MM.1S (cell line): ENCODE results near the gene MAP3K5.

Source experiments
- DNase-seq: peaks from one replicate; pipeline ENCODE4 v3.0.0-alpha.2; 2015
- H2AFZ ChIP-seq: fragments of 300-600 bp; sonication (generic); 2 replicates; pipeline ENCODE4 v1.6.0; 2016; ENCODE audit warnings: antibody characterized with exemption, low read length
- H3F3A ChIP-seq: fragments of 300-600 bp; sonication (generic); 2 replicates; pipeline ENCODE4 v1.6.1; 2016; ENCODE audit warnings: mild to moderate bottlenecking, antibody characterized with exemption, low read length, moderate library complexity, mixed read lengths; ENCODE audit not compliant: insufficient read depth
- H3K27ac ChIP-seq: fragments of 300-600 bp; sonication (generic); 2 replicates; pipeline ENCODE4 v1.5.1; 2016; ENCODE audit warnings: mild to moderate bottlenecking, low read length
- H3K27me3 ChIP-seq: fragments of 300-600 bp; sonication (generic); replicated peaks from 2 replicates; pipeline ENCODE4 v1.6.0; 2016; ENCODE audit warnings: low read length; ENCODE audit not compliant: insufficient read depth
- H3K36me3 ChIP-seq: fragments of 300-600 bp; sonication (generic); replicated peaks from 2 replicates; pipeline ENCODE4 v1.6.1; 2016; ENCODE audit warnings: mild to moderate bottlenecking, low read length, mixed read lengths; ENCODE audit not compliant: insufficient read depth
- H3K4me1 ChIP-seq: fragments of 300-600 bp; sonication (generic); 2 replicates; pipeline ENCODE4 v1.6.1; 2016; ENCODE audit warnings: low read length, mixed read lengths
- H3K4me2 ChIP-seq: fragments of 300-600 bp; sonication (generic); 2 replicates; pipeline ENCODE4 v1.6.0; 2016; ENCODE audit warnings: low read depth, low read length
- H3K4me3 ChIP-seq: fragments of 300-600 bp; sonication (generic); 2 replicates; pipeline ENCODE4 v1.5.1; 2016; ENCODE audit warnings: low read length, mixed read lengths
- H3K79me2 ChIP-seq: fragments of 300-600 bp; sonication (generic); 2 replicates; pipeline ENCODE4 v1.6.1; 2016; ENCODE audit warnings: mixed run types, low read length, mixed read lengths
- H3K9ac ChIP-seq: fragments of 300-600 bp; sonication (generic); 2 replicates; pipeline ENCODE4 v1.6.1; 2016; ENCODE audit warnings: low read length, mixed read lengths
- H3K9me2 ChIP-seq: fragments of 300-600 bp; sonication (generic); replicated peaks from 2 replicates; pipeline ENCODE4 v1.6.1; 2016; ENCODE audit warnings: mild to moderate bottlenecking, low read length, mixed read lengths; ENCODE audit not compliant: insufficient read depth
- H3K9me3 ChIP-seq: fragments of 300-600 bp; sonication (generic); replicated peaks from 2 replicates; pipeline ENCODE4 v1.6.1; 2016; ENCODE audit warnings: mild to moderate bottlenecking, low read length, mixed read lengths; ENCODE audit not compliant: insufficient read depth
- H4K20me1 ChIP-seq: fragments of 300-600 bp; sonication (generic); 2 replicates; pipeline ENCODE4 v1.6.1; 2016; ENCODE audit warnings: mild to moderate bottlenecking, low read length, moderate library complexity, mixed read lengths; ENCODE audit not compliant: insufficient read depth
- CTCF ChIP-seq: fragments of 300-600 bp; sonication (generic); IDR thresholded peaks from 2 replicates; pipeline ENCODE4 v1.5.1; 2016; ENCODE audit warnings: antibody characterized with exemption, low read length, mixed read lengths
- EZH2 ChIP-seq: fragments of 300-600 bp; sonication (generic); optimal IDR thresholded peaks from 2 replicates; pipeline ENCODE3; 2017; ENCODE audit warnings: low read depth, mild to moderate bottlenecking, antibody characterized with exemption, low read length, mixed read lengths
- EZH2phosphoT487 ChIP-seq: fragments of 300-600 bp; sonication (generic); IDR thresholded peaks from 2 replicates; pipeline ENCODE4 v1.6.1; 2018; ENCODE audit warnings: antibody characterized with exemption, low read length

MAP3K5 gene

GRCh38 chr6:136662347-136663237 lies 129.7 kb downstream of the MAP3K5 start:
- TF ChIP-seq CTCF (no peak), EZH2phosphoT487 (no peak), EZH2 (no peak)
- no peaks in the 10 kb centered on the region for H3K27me3 ChIP-seq

GRCh38 chr6:136660727-136661126 lies 131.6 kb downstream of the MAP3K5 start:
- H3K27me3 ChIP-seq, result no peaks in the 10 kb centered on the region
- H3K27ac ChIP-seq, result no peak overlapping the region
- H3K9ac ChIP-seq, result no peak overlapping the region
- TF ChIP-seq EZH2, result no peak
- TF ChIP-seq CTCF, result no peak
- no peak for TF ChIP-seq EZH2phosphoT487
- no peaks in the 10 kb centered on the region for H3K9me3 ChIP-seq
- no peaks in the 10 kb centered on the region for H4K20me1 ChIP-seq
- no peak overlapping the region for H3K4me2 ChIP-seq
- DNase-seq, result no peak
- peaks cover 7% of the 10 kb centered on the region for H3K4me1 ChIP-seq
- no peak overlapping the region for H2AFZ ChIP-seq
- H3K79me2 ChIP-seq, result no peaks in the 10 kb centered on the region
- H3K4me3 ChIP-seq, result no peak overlapping the region
- H3K9me2 ChIP-seq, result no peaks in the 10 kb centered on the region
- H3F3A ChIP-seq, result no peaks in the 10 kb centered on the region
- no peaks in the 10 kb centered on the region for H3K36me3 ChIP-seq

More at GRCh38 chr6:136662347-136663237, 129.7 kb downstream of the MAP3K5 start:
- no peaks in the 10 kb centered on the region for H3K9me3 ChIP-seq
- H3K9me2 ChIP-seq, result no peaks in the 10 kb centered on the region
- no peaks in the 10 kb centered on the region for H3K4me1 ChIP-seq
- no peak overlapping the region for H3K4me2 ChIP-seq
- H3K4me3 ChIP-seq, result no peak overlapping the region
- no peak for DNase-seq
- no peaks in the 10 kb centered on the region for H3K79me2 ChIP-seq
- H3K36me3 ChIP-seq, result no peaks in the 10 kb centered on the region
- H4K20me1 ChIP-seq, result no peaks in the 10 kb centered on the region
- no peaks in the 10 kb centered on the region for H3F3A ChIP-seq
- H2AFZ ChIP-seq, result no peak overlapping the region
- no peak overlapping the region for H3K9ac ChIP-seq
- H3K27ac ChIP-seq, result no peak overlapping the region

GRCh38 chr6:136659991-136660499 lies 132.2 kb downstream of the MAP3K5 start:
- Histone ChIP-seq H3K4me3 (no peak overlapping the region), H3K27ac (no peak overlapping the region), H3K27me3 (no peaks in the 10 kb centered on the region), H4K20me1 (no peaks in the 10 kb centered on the region), H2AFZ (no peak overlapping the region), H3K79me2 (no peaks in the 10 kb centered on the region), H3K9me3 (no peaks in the 10 kb centered on the region), H3F3A (no peaks in the 10 kb centered on the region), H3K4me2 (no peak overlapping the region), H3K36me3 (no peaks in the 10 kb centered on the region), H3K4me1 (peaks cover 10% of the 10 kb centered on the region), H3K9ac (no peak overlapping the region), H3K9me2 (no peaks in the 10 kb centered on the region)
- TF ChIP-seq CTCF (no peak), EZH2 (no peak), EZH2phosphoT487 (no peak)
- DNase-seq, result no peak
